ENCODE results near the gene LRRC47.

GRCh38 chr1:3795453-3796214 lies 664 bp downstream of the LRRC47 start:
- TF ChIP-seq CTCF (IDR thresholded peaks at IDR 0.05; ENCODE audit: low read depth, low read length, poor library complexity, severe bottlenecking) (no peak), EZH2phosphoT487 (IDR thresholded peaks at IDR 0.05; ENCODE audit: borderline replicate concordance, low read length) (no peak)

Measured in DOHH2 (cell line).